Measurements from ENCODE around the gene MADCAM1. TPM values are rescaled to one million over a fixed set of nuclear protein-coding genes. Genes with fewer than 3 reads are reported as not detected.

MADCAM1 gene
- total RNA-seq, 1 donor from 2014 or later: 1.2 TPM

GRCh38 chr19:533364-534058, 37.2 kb downstream of the MADCAM1 start:
- peaks cover 23% of the 10 kb centered on the region for H3K36me3 ChIP-seq
- no peaks in the 10 kb centered on the region for H3K9me3 ChIP-seq
- H3K4me1 ChIP-seq: peaks cover 21% of the 10 kb centered on the region
- DNase-seq (no peak), ATAC-seq (no peak)
- intact Hi-C loops (cut with DNase I): no loop called here
- peak overlapping the region; percentile 99 for H3K4me3 ChIP-seq
- H3K27me3 ChIP-seq: no peaks in the 10 kb centered on the region
- TF ChIP-seq CTCF (IDR thresholded peaks at IDR 0.05): no peak
- H3K27ac ChIP-seq: peak overlapping the region; percentile 84

- peak overlapping the region; percentile 84 for H3K27ac ChIP-seq
- no peaks in the 10 kb centered on the region for H3K9me3 ChIP-seq
- peaks cover 28% of the 10 kb centered on the region for H3K36me3 ChIP-seq
- peak overlapping the region; percentile 99 for H3K4me3 ChIP-seq
- H3K4me1 ChIP-seq: peaks cover 21% of the 10 kb centered on the region
- DNase-seq: no peak
- intact Hi-C loops (cut with DNase I): no loop called here
- no peak for TF ChIP-seq CTCF (IDR thresholded peaks at IDR 0.05)
- no peaks in the 10 kb centered on the region for H3K27me3 ChIP-seq
- no peak for ATAC-seq
Observed at GRCh38 chr19:534088-534487, 37.8 kb downstream of the MADCAM1 start.

- no peak for ATAC-seq
- Histone ChIP-seq H3K36me3 (peaks cover 35% of the 10 kb centered on the region), H3K4me1 (peaks cover 21% of the 10 kb centered on the region), H3K27ac (no peak overlapping the region), H3K9me3 (no peaks in the 10 kb centered on the region), H3K4me3 (no peak overlapping the region), H3K27me3 (no peaks in the 10 kb centered on the region)
- no peak for TF ChIP-seq CTCF (IDR thresholded peaks at IDR 0.05)
- no peak for DNase-seq
- intact Hi-C loops (cut with DNase I): no loop called here
Observed at GRCh38 chr19:535017-535835, 38.9 kb downstream of the MADCAM1 start.

- Histone ChIP-seq H3K27me3 (no peaks in the 10 kb centered on the region), H3K9me3 (no peaks in the 10 kb centered on the region), H3K4me1 (peaks cover 18% of the 10 kb centered on the region), H3K36me3 (peaks cover 36% of the 10 kb centered on the region), H3K27ac (no peak overlapping the region), H3K4me3 (no peak overlapping the region)
- no peak for TF ChIP-seq CTCF (IDR thresholded peaks at IDR 0.05)
- ATAC-seq (no peak), DNase-seq (no peak)
- intact Hi-C loops (cut with DNase I): no loop called here
Observed at GRCh38 chr19:536031-536880, 40.0 kb downstream of the MADCAM1 start.

- no peak for TF ChIP-seq CTCF (IDR thresholded peaks at IDR 0.05)
Observed at GRCh38 chr19:536881-537404, 40.7 kb downstream of the MADCAM1 start.

More at GRCh38 chr19:536881-537404, 40.7 kb downstream of the MADCAM1 start:
- DNase-seq (no peak), ATAC-seq (no peak)
- Histone ChIP-seq H3K27ac (no peak overlapping the region), H3K4me3 (no peak overlapping the region), H3K27me3 (no peaks in the 10 kb centered on the region), H3K9me3 (no peaks in the 10 kb centered on the region), H3K36me3 (peaks cover 42% of the 10 kb centered on the region), H3K4me1 (peaks cover 18% of the 10 kb centered on the region)
- intact Hi-C loops (cut with DNase I): no loop called here
